ENCODE measurements around the gene PRKCE. TPM values are rescaled to one million over a fixed set of nuclear protein-coding genes. Genes with fewer than 3 reads are reported as not detected.

The PRKCE gene
- total RNA-seq, 2 donors from 2014 or later, result 5.8 to 18.1 TPM

- H3K9me3 ChIP-seq, result no peaks in the 10 kb centered on the region
- no peaks in the 10 kb centered on the region for H3K27me3 ChIP-seq (replicated peaks; ENCODE audit: insufficient read depth)
- DNase-seq (ENCODE audit: low spot score) (no peak), ATAC-seq (ENCODE audit: insufficient number of reproducible peaks, low FRiP score, low read depth) (no peak)
- TF ChIP-seq, protein P1, sequence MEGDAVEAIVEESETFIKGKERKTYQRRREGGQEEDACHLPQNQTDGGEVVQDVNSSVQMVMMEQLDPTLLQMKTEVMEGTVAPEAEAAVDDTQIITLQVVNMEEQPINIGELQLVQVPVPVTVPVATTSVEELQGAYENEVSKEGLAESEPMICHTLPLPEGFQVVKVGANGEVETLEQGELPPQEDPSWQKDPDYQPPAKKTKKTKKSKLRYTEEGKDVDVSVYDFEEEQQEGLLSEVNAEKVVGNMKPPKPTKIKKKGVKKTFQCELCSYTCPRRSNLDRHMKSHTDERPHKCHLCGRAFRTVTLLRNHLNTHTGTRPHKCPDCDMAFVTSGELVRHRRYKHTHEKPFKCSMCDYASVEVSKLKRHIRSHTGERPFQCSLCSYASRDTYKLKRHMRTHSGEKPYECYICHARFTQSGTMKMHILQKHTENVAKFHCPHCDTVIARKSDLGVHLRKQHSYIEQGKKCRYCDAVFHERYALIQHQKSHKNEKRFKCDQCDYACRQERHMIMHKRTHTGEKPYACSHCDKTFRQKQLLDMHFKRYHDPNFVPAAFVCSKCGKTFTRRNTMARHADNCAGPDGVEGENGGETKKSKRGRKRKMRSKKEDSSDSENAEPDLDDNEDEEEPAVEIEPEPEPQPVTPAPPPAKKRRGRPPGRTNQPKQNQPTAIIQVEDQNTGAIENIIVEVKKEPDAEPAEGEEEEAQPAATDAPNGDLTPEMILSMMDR (IDR thresholded peaks at IDR 0.05), result no peak
- H3K36me3 ChIP-seq, result no peaks in the 10 kb centered on the region
- no peak overlapping the region for H3K4me3 ChIP-seq
- H3K27ac ChIP-seq, result no peak overlapping the region
- peaks cover 0 to 7% of the 10 kb centered on the region in 2 donors for H3K4me1 ChIP-seq (ENCODE audit: control insufficient read depth in 1 of 2, low read depth in 2 of 2)
These were observed 373.6 kb downstream of the PRKCE start for GRCh38 chr2:46025081-46025480.

DNA sequence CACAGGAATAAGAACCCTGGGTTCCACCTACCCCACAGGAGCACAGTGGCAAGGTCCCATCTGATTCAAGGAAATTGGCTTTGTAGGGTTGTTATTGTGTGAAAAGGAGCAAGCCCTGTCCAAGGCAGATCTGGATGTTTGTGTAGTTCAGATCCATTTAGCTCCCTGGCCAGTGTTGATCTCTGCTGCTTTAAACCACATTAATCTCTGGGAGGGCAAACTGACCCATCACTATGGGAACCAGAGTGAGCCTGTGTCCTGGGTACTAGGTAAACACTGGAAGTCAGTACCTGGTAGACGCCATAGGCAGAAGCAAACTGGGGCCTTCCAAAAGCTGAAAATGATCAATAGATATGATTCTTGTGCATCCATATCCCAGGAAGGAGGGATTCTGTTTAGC lies 374.2 kb downstream of the PRKCE start:
- DNase-seq (ENCODE audit: low spot score), result no peak
- no peak overlapping the region for H3K4me3 ChIP-seq
- no peaks in the 10 kb centered on the region for H3K9me3 ChIP-seq
- no peak overlapping the region for H3K27ac ChIP-seq
- H3K27me3 ChIP-seq (replicated peaks; ENCODE audit: insufficient read depth), result no peaks in the 10 kb centered on the region
- no peak for ATAC-seq (ENCODE audit: insufficient number of reproducible peaks, low FRiP score, low read depth)
- TF ChIP-seq, protein P1 (IDR thresholded peaks at IDR 0.05), result no peak
- peaks cover 0 to 7% of the 10 kb centered on the region in 2 donors for H3K4me1 ChIP-seq (ENCODE audit: control insufficient read depth in 1 of 2, low read depth in 2 of 2)
- no peaks in the 10 kb centered on the region for H3K36me3 ChIP-seq

DNA sequence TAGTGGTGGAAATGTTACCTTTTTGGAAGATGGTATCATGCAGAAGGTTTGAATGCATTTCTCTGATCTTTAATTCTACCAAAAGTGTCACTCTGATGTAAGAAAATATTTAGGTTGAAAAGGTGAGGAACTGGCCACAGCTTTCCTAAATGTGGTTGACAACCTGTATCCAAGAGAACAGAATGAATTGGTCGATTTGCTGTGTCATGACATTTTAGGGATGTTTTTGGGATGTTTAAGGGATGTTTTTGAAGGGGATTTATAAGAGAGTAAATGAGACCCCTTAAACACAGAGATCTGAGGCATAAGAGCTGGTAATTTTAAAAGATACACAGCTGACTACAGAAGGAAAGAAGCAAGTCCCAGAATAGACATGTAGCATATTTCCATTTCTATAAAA lies 375.0 kb downstream of the PRKCE start:
- ATAC-seq (ENCODE audit: insufficient number of reproducible peaks, low FRiP score, low read depth) (no peak), DNase-seq (ENCODE audit: low spot score) (no peak)
- H3K4me1 ChIP-seq (ENCODE audit: control insufficient read depth in 1 of 2, low read depth in 2 of 2), result peaks cover 3 to 11% of the 10 kb centered on the region in 2 donors
- no peaks in the 10 kb centered on the region for H3K36me3 ChIP-seq
- no peak overlapping the region for H3K27ac ChIP-seq
- TF ChIP-seq, protein P1 (IDR thresholded peaks at IDR 0.05), result no peak
- H3K9me3 ChIP-seq, result no peaks in the 10 kb centered on the region
- H3K4me3 ChIP-seq, result no peak overlapping the region
- no peaks in the 10 kb centered on the region for H3K27me3 ChIP-seq (replicated peaks; ENCODE audit: insufficient read depth)

GRCh38 chr2:46029332-46029811 lies 377.9 kb downstream of the PRKCE start:
- no peaks in the 10 kb centered on the region for H3K36me3 ChIP-seq
- no peak for ATAC-seq (ENCODE audit: insufficient number of reproducible peaks, low FRiP score, low read depth)

GRCh38 chr2:46030330-46030729 lies 378.9 kb downstream of the PRKCE start:
- no peak for DNase-seq (ENCODE audit: low spot score)
- no peaks in the 10 kb centered on the region for H3K36me3 ChIP-seq
- no peak for ATAC-seq (ENCODE audit: insufficient number of reproducible peaks, low FRiP score, low read depth)
- H3K4me3 ChIP-seq, result no peak overlapping the region
- no peaks in the 10 kb centered on the region for H3K9me3 ChIP-seq
- H3K4me1 ChIP-seq (ENCODE audit: control insufficient read depth in 1 of 2, low read depth in 2 of 2), result peaks cover 8 to 33% of the 10 kb centered on the region in 2 donors
- H3K27me3 ChIP-seq (replicated peaks; ENCODE audit: insufficient read depth), result no peaks in the 10 kb centered on the region
- TF ChIP-seq, protein P1 (IDR thresholded peaks at IDR 0.05), result no peak
- no peak overlapping the region for H3K27ac ChIP-seq

More at GRCh38 chr2:46029332-46029811, 377.9 kb downstream of the PRKCE start:
- H3K27me3 ChIP-seq (replicated peaks; ENCODE audit: insufficient read depth), result no peaks in the 10 kb centered on the region
- H3K4me3 ChIP-seq, result no peak overlapping the region
- H3K4me1 ChIP-seq (ENCODE audit: control insufficient read depth in 1 of 2, low read depth in 2 of 2), result peaks cover 8 to 33% of the 10 kb centered on the region in 2 donors
- TF ChIP-seq, protein P1 (IDR thresholded peaks at IDR 0.05), result no peak
- no peak for DNase-seq (ENCODE audit: low spot score)
- H3K9me3 ChIP-seq, result no peaks in the 10 kb centered on the region
- no peak overlapping the region for H3K27ac ChIP-seq
